Left lung (tissue), 10 donors: ENCODE results near the gene OR4M1. TPM values are rescaled to one million over a fixed set of nuclear protein-coding genes. Genes with fewer than 3 reads are reported as not detected.
"Not testable (repeated sequence)": the region's sequence is repeated elsewhere in the genome, so short reads cannot be mapped to it uniquely, and the experiment has no call there.

Source experiments
- ATAC-seq: fragments of 200-7000 bp; cut with Tn5 transposase; one replicate; pipeline ENCODE4 v1.9.1; 2020; ENCODE audit warnings: moderate library complexity
- DNase-seq, 4 donors: peaks; one replicate each; pipeline ENCODE4 v3.0.0-alpha.2; 2013 to 2020
- H3K27ac ChIP-seq, 2 donors: fragments of 200-600 bp; sonication (generic) in 1 of 2; one replicate each; pipeline versions ENCODE4 v1.5.0 to v1.8.0; 2020 to 2021
- H3K27me3 ChIP-seq, 2 donors: fragments of 200-600 bp; sonication (generic) in 1 of 2; one replicate each; pipeline versions ENCODE4 v1.5.0 to v1.8.0; 2020 to 2021
- H3K36me3 ChIP-seq, 2 donors: fragments of 200-600 bp; sonication (generic) in 1 of 2; one replicate each; pipeline versions ENCODE4 v1.5.0 to v1.8.0; 2020 to 2021
- H3K4me1 ChIP-seq, 2 donors: fragments of 200-600 bp; one replicate each; pipeline ENCODE4 v1.8.0; 2021
- H3K4me3 ChIP-seq, 2 donors: fragments of 200-600 bp; sonication (generic) in 1 of 2; one replicate each; pipeline versions ENCODE4 v1.5.0 to v1.8.0; 2020 to 2021; ENCODE audit warnings: mild to moderate bottlenecking in 1 of 2
- H3K9me3 ChIP-seq, 2 donors: fragments of 200-600 bp; sonication (generic) in 1 of 2; one replicate each; pipeline versions ENCODE4 v1.5.0 to v1.8.0; 2020 to 2021
- intact Hi-C, 2 donors: fragments of 100-400 bp; cut with DNase I; formaldehyde crosslinking; loops; one replicate each; pipeline versions ENCODE4 v1.11.2 to v1.14.2; 2022
- polyA plus RNA-seq, 6 donors: library from polyadenylated mRNA; unstranded; fragments of 120-200 nt; gene quantifications; one replicate each; pipeline ENCODE4 v1.2.1, GENCODE V29; 2013; ENCODE audit not compliant: insufficient read length in 6 of 6
- total RNA-seq, 2 donors: library from RNA; stranded (reverse); fragmentation: NEBNext Ultra II Directional; extraction: Animal tissue kit (Norgen Biotek cat#: 25700); gene quantifications; one replicate each; pipeline ENCODE4 v1.2.1, GENCODE V29; 2021
- TF ChIP-seq, protein P1 (sequence below), 2 donors: fragments of 200-600 bp; sonication (generic) in 1 of 2; IDR thresholded peaks; one replicate each; pipeline versions ENCODE4 v1.5.0 to v1.8.0; 2021; ENCODE audit warnings: antibody characterized with exemption in 2 of 2
- donor health status: DM: no; HTN: yes; CAD: no.
- donor health status: DM: no; HTN: no; CAD: no.

The OR4M1 gene
- total and polyA plus RNA-seq, 8 donors, result not detected

DNA sequence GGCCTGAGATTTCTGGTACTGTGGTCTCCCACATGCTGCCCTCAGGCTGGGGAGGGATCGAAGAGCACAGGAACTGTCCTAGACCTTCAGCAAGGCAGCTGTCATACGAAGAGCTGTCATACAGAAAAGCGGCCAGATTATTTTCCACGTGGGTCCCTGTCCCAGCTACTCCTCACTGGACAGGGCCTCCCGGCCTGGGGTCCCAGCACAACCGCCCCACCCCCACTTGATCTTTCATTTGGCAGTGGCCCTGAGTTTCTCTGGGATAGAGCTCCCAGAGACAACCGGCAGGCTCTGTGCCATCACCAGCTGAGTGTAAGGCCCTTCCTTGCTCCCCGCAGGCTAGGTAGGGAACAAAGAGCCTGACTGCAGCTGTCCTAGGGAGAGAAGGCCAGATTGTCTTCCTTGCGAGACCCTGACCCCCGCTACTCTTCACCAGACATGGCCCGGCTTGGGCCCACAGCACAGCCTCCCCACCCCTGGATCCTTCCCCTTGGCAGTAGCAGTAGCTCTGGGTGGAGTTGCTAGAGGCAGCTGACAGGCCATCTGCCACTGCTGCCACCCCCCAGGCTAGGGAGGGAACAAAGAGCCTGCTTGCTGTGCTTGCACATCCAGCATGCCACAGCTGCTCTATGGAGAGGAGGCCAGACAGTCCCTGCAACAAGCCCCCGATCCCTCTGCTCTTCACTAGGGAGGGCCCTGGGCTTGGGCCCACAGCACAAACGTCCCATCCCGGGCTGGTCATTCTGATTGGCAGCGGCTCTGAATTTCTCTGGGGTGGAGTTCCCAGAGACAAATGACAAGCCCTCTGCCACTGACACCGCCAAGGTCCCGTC is 27.2 kb downstream of the OR4M1 start:
- Histone ChIP-seq H3K4me3 (no peak overlapping the region), H3K27me3 (no peaks in the 10 kb centered on the region), H3K9me3 (peaks cover 0 to 39% of the 10 kb centered on the region in 2 donors), H3K4me1 (no peaks in the 10 kb centered on the region), H3K27ac (no peak overlapping the region), H3K36me3 (no peaks in the 10 kb centered on the region)
- intact Hi-C loops, result no loop called here
- DNase-seq, result peak in 1 of 4 donors; percentile 67
- TF ChIP-seq, protein P1, sequence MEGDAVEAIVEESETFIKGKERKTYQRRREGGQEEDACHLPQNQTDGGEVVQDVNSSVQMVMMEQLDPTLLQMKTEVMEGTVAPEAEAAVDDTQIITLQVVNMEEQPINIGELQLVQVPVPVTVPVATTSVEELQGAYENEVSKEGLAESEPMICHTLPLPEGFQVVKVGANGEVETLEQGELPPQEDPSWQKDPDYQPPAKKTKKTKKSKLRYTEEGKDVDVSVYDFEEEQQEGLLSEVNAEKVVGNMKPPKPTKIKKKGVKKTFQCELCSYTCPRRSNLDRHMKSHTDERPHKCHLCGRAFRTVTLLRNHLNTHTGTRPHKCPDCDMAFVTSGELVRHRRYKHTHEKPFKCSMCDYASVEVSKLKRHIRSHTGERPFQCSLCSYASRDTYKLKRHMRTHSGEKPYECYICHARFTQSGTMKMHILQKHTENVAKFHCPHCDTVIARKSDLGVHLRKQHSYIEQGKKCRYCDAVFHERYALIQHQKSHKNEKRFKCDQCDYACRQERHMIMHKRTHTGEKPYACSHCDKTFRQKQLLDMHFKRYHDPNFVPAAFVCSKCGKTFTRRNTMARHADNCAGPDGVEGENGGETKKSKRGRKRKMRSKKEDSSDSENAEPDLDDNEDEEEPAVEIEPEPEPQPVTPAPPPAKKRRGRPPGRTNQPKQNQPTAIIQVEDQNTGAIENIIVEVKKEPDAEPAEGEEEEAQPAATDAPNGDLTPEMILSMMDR (IDR thresholded peaks at IDR 0.05), result no peak
- ATAC-seq, result no peak

DNA sequence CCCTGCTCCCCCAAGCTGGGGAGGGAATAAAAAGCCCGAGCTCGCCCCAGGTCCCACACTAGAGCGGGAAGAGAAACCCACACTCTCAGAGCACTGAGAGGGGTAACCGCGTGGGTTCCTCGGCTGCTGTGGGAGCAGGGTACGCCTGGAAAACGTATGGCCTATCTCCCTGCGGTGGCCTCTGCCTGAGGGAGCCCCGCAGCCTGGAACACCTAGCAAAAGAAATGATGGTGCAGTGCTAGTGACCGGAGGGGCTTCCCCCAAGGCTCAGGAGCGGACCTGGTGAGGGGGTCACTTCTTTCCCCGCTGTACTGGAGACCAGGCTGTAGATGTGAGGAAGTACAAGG is 27.8 kb downstream of the OR4M1 start:
- no peak overlapping the region for H3K27ac ChIP-seq

DNA sequence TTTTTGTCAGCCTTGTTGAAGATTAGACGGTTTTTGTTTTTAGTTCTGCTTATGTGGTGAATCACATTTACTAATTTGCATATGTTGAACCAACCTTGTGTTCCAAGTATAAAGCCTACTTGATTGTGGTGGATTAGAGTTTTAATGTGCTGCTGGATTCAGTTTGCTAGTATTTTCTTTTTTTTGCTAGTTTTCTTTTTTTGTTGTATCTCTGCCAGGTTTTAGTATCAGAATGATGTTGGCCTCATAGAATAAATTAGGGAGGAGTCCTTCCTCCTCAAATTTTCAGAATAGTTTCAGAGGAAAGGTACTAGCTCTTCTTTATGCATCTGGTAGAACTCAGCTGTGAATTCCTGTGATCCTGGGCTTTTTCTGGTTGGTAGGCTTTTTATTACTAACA is 30.2 kb downstream of the OR4M1 start, which contains the start of gene OR4N2:
Gene OR4N2 (plus strand): TSS at position 301 of the 400 bp plus-strand sequence. CDS start 23,679 bp downstream, outside the sequence.
- H3K27me3 ChIP-seq, intact Hi-C loops, H3K36me3 ChIP-seq, ATAC-seq, H3K4me3 ChIP-seq, H3K4me1 ChIP-seq, DNase-seq, H3K27ac ChIP-seq: not testable (repeated sequence)
- peaks cover 0 to 50% of the 10 kb centered on the region in 2 donors for H3K9me3 ChIP-seq

More for the DNA sequence above, 27.8 kb downstream of the OR4M1 start:
- Histone ChIP-seq H3K27me3 (no peaks in the 10 kb centered on the region), H3K9me3 (peaks cover 0 to 45% of the 10 kb centered on the region in 2 donors), H3K4me3 (no peak overlapping the region), H3K4me1 (no peaks in the 10 kb centered on the region), H3K36me3 (no peaks in the 10 kb centered on the region)
- no peak for ATAC-seq
- no peak for DNase-seq
- TF ChIP-seq, protein P1 (IDR thresholded peaks at IDR 0.05), result no peak
- intact Hi-C loops, result no loop called here

DNA sequence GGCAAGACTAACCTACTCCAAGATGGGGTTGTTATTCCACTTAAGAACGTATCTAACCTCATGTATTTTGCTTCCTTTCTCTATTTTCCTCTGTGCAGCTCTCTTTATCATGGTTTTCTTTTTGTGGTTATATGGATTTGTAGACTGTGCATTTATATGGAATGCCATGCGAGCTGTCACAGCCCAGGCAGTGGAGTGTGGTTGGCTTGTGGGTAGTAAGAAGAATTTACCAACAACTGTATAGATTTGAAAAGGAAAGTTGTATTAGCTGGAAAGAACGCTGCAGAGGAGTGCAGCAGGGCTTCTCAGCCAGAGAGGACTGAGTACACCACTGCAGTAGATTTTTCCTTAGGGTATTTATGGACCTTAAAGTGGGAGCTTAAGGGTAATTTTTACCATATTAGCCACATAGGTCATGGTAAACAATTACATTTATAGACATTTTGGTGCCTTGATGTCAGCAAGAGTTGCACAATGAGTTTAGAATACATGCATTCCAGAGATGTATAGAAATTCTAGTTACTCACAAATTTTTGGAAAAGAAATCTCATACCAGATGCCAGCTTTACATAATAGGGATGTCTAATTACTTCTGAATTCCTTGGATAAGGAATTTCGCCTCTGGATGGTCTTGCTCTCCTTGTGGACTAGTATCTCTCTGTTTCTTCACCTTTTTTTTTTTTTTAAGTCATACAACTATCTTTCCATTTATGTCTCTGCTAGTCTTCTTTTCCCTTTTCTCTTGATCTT is 40.0 kb downstream of the OR4M1 start:
- DNase-seq, H3K27me3 ChIP-seq, ATAC-seq, H3K4me3 ChIP-seq, intact Hi-C loops, H3K36me3 ChIP-seq, H3K4me1 ChIP-seq, H3K27ac ChIP-seq: not testable (repeated sequence)
- H3K9me3 ChIP-seq, result peaks cover 0 to 16% of the 10 kb centered on the region in 2 donors

DNA sequence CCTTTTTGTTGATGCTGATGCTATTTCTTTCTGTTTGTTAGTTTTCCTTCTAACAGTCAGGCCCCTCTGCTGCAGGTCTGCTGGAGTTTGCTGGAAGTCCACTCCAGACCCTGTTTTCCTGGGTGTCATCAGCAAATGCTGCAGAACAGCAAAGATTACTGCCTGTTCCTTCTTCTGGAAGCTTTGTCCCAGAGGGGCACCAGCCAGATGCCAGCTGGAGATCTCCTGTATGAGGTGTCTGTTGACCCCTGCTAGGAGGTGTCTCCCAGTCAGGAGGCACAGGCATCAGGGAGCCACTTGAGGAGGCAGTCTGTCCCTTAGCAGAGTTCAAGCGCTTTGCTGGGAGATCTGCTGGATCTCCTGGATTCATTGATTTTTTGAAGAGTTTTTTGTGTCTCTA is 46.6 kb downstream of the OR4M1 start:
- peaks cover 0 to 19% of the 10 kb centered on the region in 2 donors for H3K9me3 ChIP-seq
- H3K27me3 ChIP-seq, H3K4me1 ChIP-seq, ATAC-seq, H3K36me3 ChIP-seq, H3K4me3 ChIP-seq, H3K27ac ChIP-seq, intact Hi-C loops, DNase-seq: not testable (repeated sequence)

DNA sequence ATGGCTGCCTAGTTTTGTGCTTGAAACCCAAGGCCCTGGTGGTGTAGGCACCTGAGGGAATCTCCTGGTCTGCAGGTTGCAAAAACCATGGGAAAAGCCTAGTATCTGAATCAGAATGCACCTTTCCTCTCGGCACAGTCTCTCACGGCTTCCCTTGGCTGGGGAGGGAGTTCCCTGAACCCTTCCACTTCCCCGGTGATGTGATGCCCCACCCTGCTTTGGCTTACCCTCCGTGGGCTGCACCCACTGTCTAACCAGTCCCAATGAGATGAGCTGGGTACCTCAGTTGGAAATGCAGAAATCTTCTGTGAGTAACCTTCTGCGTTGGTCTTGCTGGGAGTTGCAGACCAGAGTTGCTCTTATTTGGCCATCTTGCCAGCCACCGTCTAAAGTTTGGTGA is 47.7 kb downstream of the OR4M1 start:
- H3K27me3 ChIP-seq, H3K36me3 ChIP-seq, intact Hi-C loops, ATAC-seq, H3K4me3 ChIP-seq, H3K27ac ChIP-seq, H3K4me1 ChIP-seq: not testable (repeated sequence)
- peaks cover 0 to 19% of the 10 kb centered on the region in 2 donors for H3K9me3 ChIP-seq
- DNase-seq, result peak in 1 of 4 donors; percentile 23

DNA sequence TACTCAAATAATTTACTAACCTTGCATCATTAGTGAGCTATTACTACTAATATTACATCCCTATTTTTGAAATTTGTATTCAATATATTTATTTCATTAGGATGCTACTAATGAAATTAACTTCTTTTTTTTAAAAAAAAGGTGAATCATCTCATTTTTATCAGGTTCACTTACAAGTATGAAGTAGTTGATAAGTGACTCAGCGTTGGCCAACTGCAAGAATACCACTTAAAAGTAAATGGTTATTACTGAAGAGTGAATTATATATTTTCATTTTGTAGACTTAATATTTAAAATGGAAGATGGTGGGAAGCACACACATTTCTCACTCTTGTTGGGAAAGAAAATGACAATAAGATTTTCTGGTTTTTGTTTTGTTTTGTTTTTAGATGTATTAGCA is 49.9 kb downstream of the OR4M1 start:
- no peak overlapping the region for H3K27ac ChIP-seq
- TF ChIP-seq, protein P1 (IDR thresholded peaks at IDR 0.05), result no peak
- no peak overlapping the region for H3K4me3 ChIP-seq
- H3K9me3 ChIP-seq, result peaks cover 0 to 19% of the 10 kb centered on the region in 2 donors
- intact Hi-C loops, result no loop called here
- no peak for ATAC-seq
- no peaks in the 10 kb centered on the region for H3K36me3 ChIP-seq
- no peak for DNase-seq
- H3K27me3 ChIP-seq, result no peaks in the 10 kb centered on the region
- H3K4me1 ChIP-seq, result no peaks in the 10 kb centered on the region
